ENCODE results near the gene HYPK. TPM values are rescaled to one million over a fixed set of nuclear protein-coding genes. Genes with fewer than 3 reads are reported as not detected.

Gene HYPK
- total and polyA plus RNA-seq, 2 of the 8 experiments (the other 6 are each of a cell fraction or from before 2014, with no cell fraction given), result 5.4 to 17.6 TPM

DNA sequence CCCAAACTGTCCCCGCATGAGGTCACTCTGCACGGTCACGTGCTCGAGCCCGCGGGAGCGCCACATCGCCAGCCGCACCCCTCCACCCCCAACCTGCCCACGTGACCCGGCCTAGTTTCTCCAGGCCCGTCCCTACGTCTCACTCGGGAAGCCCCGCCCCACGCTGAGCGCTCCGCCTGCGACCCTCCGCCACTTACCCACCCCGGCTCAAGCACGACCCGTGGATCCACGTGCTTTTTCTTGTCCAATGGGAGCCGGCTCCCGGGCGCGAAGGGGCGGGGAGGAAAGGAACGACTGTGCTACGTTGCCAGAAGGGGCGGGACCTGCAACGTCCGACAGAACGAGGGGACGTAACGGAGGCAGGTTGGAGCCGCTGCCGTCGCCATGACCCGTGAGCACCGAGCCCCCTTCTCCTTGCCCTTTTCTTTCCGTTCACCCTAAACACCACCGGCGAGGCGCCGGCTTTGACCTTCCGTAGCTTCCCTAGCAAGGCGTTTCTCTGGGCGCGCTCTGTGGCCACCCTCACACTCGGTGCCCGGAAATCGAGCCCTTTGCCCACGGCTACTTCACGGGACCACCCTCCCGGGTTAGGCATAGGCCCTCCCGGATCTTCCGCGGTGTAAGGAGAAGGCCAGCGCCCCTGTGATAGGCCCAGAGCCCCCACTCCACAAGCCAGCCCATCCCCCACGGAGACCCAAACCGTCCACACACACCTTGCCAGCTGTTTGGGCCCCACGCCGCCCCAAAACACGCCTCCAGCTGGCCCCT is 8.2 kb upstream of the HYPK start, which contains the start of gene SERF2 (continued):
- TF ChIP-seq FOSL1 (IDR thresholded peaks at IDR 0.05; ENCODE audit: insufficient read depth, low read depth, low read length) (no peak), POLR2AphosphoS5 (IDR thresholded peaks at IDR 0.05; ENCODE audit: low read depth, low read length) (peak; percentile 99), RNF2 (IDR thresholded peaks at IDR 0.05; ENCODE audit: borderline replicate concordance, low read depth, low read length, missing control alignments, poor library complexity, severe bottlenecking) (no peak), POLR2A (IDR thresholded peaks at IDR 0.05; ENCODE audit: control extremely low read depth in 1 of 2, low read depth in 2 of 2, low read length in 2 of 2) (peak; percentile 98 to 99), JUND (IDR thresholded peaks at IDR 0.05; ENCODE audit: low read length) (peak; percentile 78; the same call in 1 of the 2 replicates), BACH1 (IDR thresholded peaks at IDR 0.05; ENCODE audit: low read length) (peak; percentile 71; the same call in 1 of the 2 replicates), POU5F1 (IDR thresholded peaks at IDR 0.05; ENCODE audit: low read depth, low read length) (no peak), RAD21 (IDR thresholded peaks at IDR 0.05 in 1 of 2, conservative IDR thresholded peaks at IDR 0.05 in 1 of 2; ENCODE audit: low read depth in 2 of 2, low read length in 2 of 2) (no peak), TCF12 (IDR thresholded peaks at IDR 0.05; ENCODE audit: low read depth, low read length) (0 out of 2 replicates have a peak, but pooled peaks have one; percentile 22), GTF2F1 (IDR thresholded peaks at IDR 0.05; ENCODE audit: borderline replicate concordance, low read depth, low read length) (no peak), RFX5 (IDR thresholded peaks at IDR 0.05; ENCODE audit: borderline replicate concordance, low read depth, low read length) (no peak), ASH2L (IDR thresholded peaks at IDR 0.05; ENCODE audit: low read length) (peak; percentile 38), CEBPB (IDR thresholded peaks at IDR 0.05; ENCODE audit: low read depth, low read length) (no peak), SP2 (IDR thresholded peaks at IDR 0.05; ENCODE audit: low read length) (no peak), RBBP5 (IDR thresholded peaks at IDR 0.05; ENCODE audit: borderline replicate concordance, low read depth, low read length) (no peak), JUN (IDR thresholded peaks at IDR 0.05; ENCODE audit: low read depth, low read length) (peak; percentile 69; the same call in 1 of the 2 replicates), SIRT6 (IDR thresholded peaks at IDR 0.05; ENCODE audit: low read length) (no peak), HDAC6 (IDR thresholded peaks at IDR 0.05; ENCODE audit: low read depth, low read length) (no peak), EGR1 (IDR thresholded peaks at IDR 0.05; ENCODE audit: borderline replicate concordance, low read depth, low read length) (peak; percentile 52; the same call in 1 of the 2 replicates)
- TF ChIP-seq, protein P1, sequence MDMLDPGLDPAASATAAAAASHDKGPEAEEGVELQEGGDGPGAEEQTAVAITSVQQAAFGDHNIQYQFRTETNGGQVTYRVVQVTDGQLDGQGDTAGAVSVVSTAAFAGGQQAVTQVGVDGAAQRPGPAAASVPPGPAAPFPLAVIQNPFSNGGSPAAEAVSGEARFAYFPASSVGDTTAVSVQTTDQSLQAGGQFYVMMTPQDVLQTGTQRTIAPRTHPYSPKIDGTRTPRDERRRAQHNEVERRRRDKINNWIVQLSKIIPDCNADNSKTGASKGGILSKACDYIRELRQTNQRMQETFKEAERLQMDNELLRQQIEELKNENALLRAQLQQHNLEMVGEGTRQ (IDR thresholded peaks at IDR 0.05; ENCODE audit: low read length), result peak; percentile 99
- TF ChIP-seq, protein P2, sequence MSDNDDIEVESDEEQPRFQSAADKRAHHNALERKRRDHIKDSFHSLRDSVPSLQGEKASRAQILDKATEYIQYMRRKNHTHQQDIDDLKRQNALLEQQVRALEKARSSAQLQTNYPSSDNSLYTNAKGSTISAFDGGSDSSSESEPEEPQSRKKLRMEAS (IDR thresholded peaks at IDR 0.05), result peak; percentile 96
- TF ChIP-seq, protein P3, sequence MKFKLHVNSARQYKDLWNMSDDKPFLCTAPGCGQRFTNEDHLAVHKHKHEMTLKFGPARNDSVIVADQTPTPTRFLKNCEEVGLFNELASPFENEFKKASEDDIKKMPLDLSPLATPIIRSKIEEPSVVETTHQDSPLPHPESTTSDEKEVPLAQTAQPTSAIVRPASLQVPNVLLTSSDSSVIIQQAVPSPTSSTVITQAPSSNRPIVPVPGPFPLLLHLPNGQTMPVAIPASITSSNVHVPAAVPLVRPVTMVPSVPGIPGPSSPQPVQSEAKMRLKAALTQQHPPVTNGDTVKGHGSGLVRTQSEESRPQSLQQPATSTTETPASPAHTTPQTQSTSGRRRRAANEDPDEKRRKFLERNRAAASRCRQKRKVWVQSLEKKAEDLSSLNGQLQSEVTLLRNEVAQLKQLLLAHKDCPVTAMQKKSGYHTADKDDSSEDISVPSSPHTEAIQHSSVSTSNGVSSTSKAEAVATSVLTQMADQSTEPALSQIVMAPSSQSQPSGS (IDR thresholded peaks at IDR 0.05; ENCODE audit: low read length), result peak; percentile 88
